Activated CD4-positive, alpha-beta T cell treated with anti-CD3 and anti-CD28 coated beads for 36 hours (primary cell): Measurements from ENCODE around the gene OR4K13. TPM values are rescaled to one million over a fixed set of nuclear protein-coding genes. Genes with fewer than 3 reads are reported as not detected.
A peak's percentile ranks its signal among the peaks of the same experiment; 100 is the strongest.

ENCODE experiments used
- ATAC-seq: fragments of 200-7000 bp; cut with Tn5 transposase; one replicate; pipeline ENCODE4 v1.10.0; 2021; ENCODE audit warnings: mild to moderate bottlenecking, moderate library complexity
- CTCF ChIA-PET: fragments of 350-600 bp; sonication (Branson Sonifier 250); formaldehyde crosslinking; loops from one replicate; lab custom pipeline; 2021; ENCODE audit warnings: antibody characterized with exemption; lab: Charles Lee
- POLR2A ChIA-PET: fragments of 350-600 bp; sonication (Branson Sonifier 250); formaldehyde crosslinking; loops from one replicate; lab custom pipeline; 2021; ENCODE audit warnings: antibody characterized with exemption, inconsistent platforms; lab: Charles Lee
- DNase-seq: peaks from one replicate; pipeline ENCODE4 v3.0.0-alpha.2; 2020
- H3K27ac Mint-ChIP-seq: one replicate; pipeline ENCODE4 v1.8.0; 2021; ENCODE audit warnings: mixed read lengths
- H3K27me3 Mint-ChIP-seq: one replicate; pipeline ENCODE4 v1.8.0; 2021; ENCODE audit warnings: mixed read lengths
- H3K36me3 Mint-ChIP-seq: one replicate; pipeline ENCODE4 v1.8.0; 2021; ENCODE audit warnings: low read depth, mixed read lengths
- H3K4me1 Mint-ChIP-seq: one replicate; pipeline ENCODE4 v1.8.0; 2021; ENCODE audit warnings: mixed read lengths
- H3K4me3 Mint-ChIP-seq: one replicate; pipeline ENCODE4 v1.8.0; 2021; ENCODE audit warnings: mild to moderate bottlenecking, moderate library complexity, mixed read lengths
- H3K9me3 Mint-ChIP-seq: one replicate; pipeline ENCODE4 v1.8.0; 2021; ENCODE audit warnings: low read depth, mixed read lengths
- intact Hi-C, 2 experiments: fragments of 100-400 bp; cut with DNase I in 1 of 2; cut with micrococcal nuclease in 1 of 2; formaldehyde crosslinking; loops; one replicate each; pipeline versions ENCODE4 v1.14.2 to v1.15.1; 2022 to 2024; cut with DNase I, micrococcal nuclease
- total RNA-seq, 2 experiments: library from RNA; stranded (reverse); gene quantifications; one replicate each; pipeline ENCODE4 v1.2.3, GENCODE V29; 2021

Gene OR4K13
- not detected for total RNA-seq

DNA sequence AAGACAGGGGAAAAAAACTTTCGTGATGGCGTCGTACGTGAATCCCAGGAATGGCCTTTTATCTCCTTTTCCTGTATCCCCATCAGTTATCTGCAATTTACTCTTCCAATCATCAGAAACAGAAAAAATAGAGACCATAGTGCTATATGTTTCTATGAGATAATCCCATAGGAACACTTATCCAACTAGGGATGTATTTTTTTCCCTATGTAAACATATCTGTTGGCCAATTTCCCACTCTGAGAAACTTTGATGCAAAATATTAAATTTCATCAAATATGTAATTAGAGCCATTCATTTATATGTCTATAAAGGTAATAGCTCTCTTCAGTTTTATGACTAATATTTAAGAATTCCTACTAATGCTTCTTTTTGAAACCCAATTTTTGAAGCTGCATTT lies at the start of gene OR4K13:
OR4K13 (minus strand) TSS at position 101 of the 400 bp plus-strand sequence. CDS start 1,280 bp downstream, outside the sequence.
- CTCF ChIA-PET = no interaction called here
- no peak within 1 kb of the TSS for H3K27ac Mint-ChIP-seq
- H3K4me1 Mint-ChIP-seq = no peaks in the 10 kb centered on the region
- no peaks in the 10 kb centered on the region for H3K27me3 Mint-ChIP-seq
- peaks cover 2% of the 10 kb centered on the region for H3K9me3 Mint-ChIP-seq
- POLR2A ChIA-PET = no interaction called here
- intact Hi-C loops = no loop called here
- H3K36me3 Mint-ChIP-seq = no peaks in the 10 kb centered on the region
- DNase-seq (no peak), ATAC-seq (no peak)
- no peak within 1 kb of the TSS for H3K4me3 Mint-ChIP-seq

DNA sequence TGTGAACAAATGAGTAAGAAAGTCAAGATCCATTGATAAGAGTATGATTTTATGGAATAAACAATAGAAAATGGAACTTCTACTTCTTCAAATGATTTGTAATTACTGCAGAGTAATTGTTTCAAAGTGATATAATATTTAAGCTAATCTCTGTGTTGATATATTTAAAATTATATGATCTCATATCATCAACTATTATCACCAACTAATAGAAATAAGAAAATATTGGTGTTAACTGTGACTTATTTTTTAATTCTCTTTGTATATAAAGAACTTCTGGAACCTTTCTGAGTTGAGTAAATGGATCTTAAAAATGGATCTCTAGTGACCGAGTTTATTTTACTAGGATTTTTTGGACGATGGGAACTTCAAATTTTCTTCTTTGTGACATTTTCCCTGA lies 23.9 kb upstream of the OR4K13 start, which contains the start of gene OR4L1:
OR4L1 (plus strand) TSS at position 301 of the 400 bp plus-strand sequence; CDS start at position 301, 0 bp downstream.
- intact Hi-C loops = loop anchor here in 1 of 2 experiments (10.0 kb wide), 1 partner anchor 55 kb away; the partner anchor contains the start of gene OR4Q2
- Mint-ChIP-seq H3K27me3 (no peaks in the 10 kb centered on the region), H3K36me3 (no peaks in the 10 kb centered on the region), H3K4me3 (no peak within 1 kb of the TSS), H3K27ac (no peak within 1 kb of the TSS), H3K4me1 (no peaks in the 10 kb centered on the region), H3K9me3 (peaks cover 7% of the 10 kb centered on the region)
- POLR2A ChIA-PET = no interaction called here
- CTCF ChIA-PET = no interaction called here
- DNase-seq (no peak), ATAC-seq (no peak)

DNA sequence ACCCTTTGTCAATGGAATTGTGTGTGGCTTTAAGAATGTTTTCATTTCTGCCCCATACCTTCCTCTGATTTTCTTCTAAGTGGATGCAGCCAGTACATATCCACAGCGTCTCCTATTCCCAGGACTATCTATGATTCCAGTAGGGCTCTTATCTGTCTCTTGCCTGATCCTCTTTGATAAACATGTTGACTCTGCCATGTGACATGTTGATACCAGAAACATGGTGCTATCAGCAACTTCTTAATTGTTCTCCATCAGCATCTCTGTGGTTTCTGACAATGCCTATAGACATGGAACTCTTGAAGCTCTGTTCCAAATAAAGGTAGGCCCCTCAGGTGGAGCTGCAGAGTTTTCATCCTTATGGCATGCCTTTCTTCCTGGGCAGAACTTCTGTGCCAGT lies 12.4 kb upstream of the OR4K13 start:
- peaks cover 6% of the 10 kb centered on the region for H3K27me3 Mint-ChIP-seq
- DNase-seq (no peak), ATAC-seq (no peak)
- POLR2A ChIA-PET = no interaction called here
- no peak overlapping the region for H3K4me3 Mint-ChIP-seq
- intact Hi-C loops = no loop called here
- no peak overlapping the region for H3K27ac Mint-ChIP-seq
- no peaks in the 10 kb centered on the region for H3K36me3 Mint-ChIP-seq
- H3K9me3 Mint-ChIP-seq = no peaks in the 10 kb centered on the region
- no peaks in the 10 kb centered on the region for H3K4me1 Mint-ChIP-seq
- CTCF ChIA-PET = no interaction called here

GRCh38 chr14:20044243-20044642 lies 8.4 kb upstream of the OR4K13 start:
- ChIA-PET POLR2A (no interaction called here), CTCF (no interaction called here)
- Mint-ChIP-seq H3K27me3 (peaks cover 1% of the 10 kb centered on the region), H3K27ac (no peak overlapping the region), H3K36me3 (no peaks in the 10 kb centered on the region), H3K4me1 (no peaks in the 10 kb centered on the region), H3K9me3 (peaks cover 2% of the 10 kb centered on the region), H3K4me3 (no peak overlapping the region)
- DNase-seq (no peak), ATAC-seq (no peak)
- intact Hi-C loops = no loop called here

DNA sequence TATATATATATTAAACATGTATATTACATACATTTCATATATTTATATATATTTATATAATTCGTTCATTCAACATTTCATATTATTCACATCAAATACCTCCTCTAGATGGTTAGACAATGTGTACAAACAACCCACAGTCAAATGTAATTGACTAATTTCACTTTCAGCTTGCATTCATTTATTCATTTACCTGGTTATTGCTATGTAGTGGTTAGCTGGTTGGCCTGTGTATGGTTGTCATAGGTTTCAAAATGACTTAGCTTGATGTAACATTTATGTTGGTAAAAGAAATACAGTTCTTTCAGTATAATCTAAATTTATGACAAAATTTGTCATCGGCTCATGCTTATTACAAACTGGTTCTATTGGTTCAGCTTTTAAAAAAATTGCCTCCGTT lies 389 bp downstream of the OR4K13 start:
- no peak overlapping the region for H3K27ac Mint-ChIP-seq
- DNase-seq = no peak
- CTCF ChIA-PET = no interaction called here
- H3K4me3 Mint-ChIP-seq = no peak overlapping the region
- no peaks in the 10 kb centered on the region for H3K4me1 Mint-ChIP-seq
- no peaks in the 10 kb centered on the region for H3K27me3 Mint-ChIP-seq
- H3K36me3 Mint-ChIP-seq = no peaks in the 10 kb centered on the region
- peaks cover 2% of the 10 kb centered on the region for H3K9me3 Mint-ChIP-seq
- intact Hi-C loops = no loop called here
- ATAC-seq = peak; percentile 23
- POLR2A ChIA-PET = no interaction called here

- no peaks in the 10 kb centered on the region for H3K36me3 Mint-ChIP-seq
- H3K27ac Mint-ChIP-seq = no peak overlapping the region
- no peaks in the 10 kb centered on the region for H3K27me3 Mint-ChIP-seq
- DNase-seq (no peak), ATAC-seq (no peak)
- ChIA-PET CTCF (no interaction called here), POLR2A (no interaction called here)
- intact Hi-C loops = no loop called here
- H3K4me3 Mint-ChIP-seq = no peak overlapping the region
- H3K4me1 Mint-ChIP-seq = no peaks in the 10 kb centered on the region
- peaks cover 3% of the 10 kb centered on the region for H3K9me3 Mint-ChIP-seq
These were observed 4.8 kb downstream of the OR4K13 start for GRCh38 chr14:20031058-20031457.

GRCh38 chr14:20019257-20019865 lies 16.5 kb downstream of the OR4K13 start, which contains the start of gene OR4K14:
TSS of gene OR4K14 (minus strand) at chr14:20019307. CDS start at chr14:20015193, 4,114 bp downstream.
- ATAC-seq = no peak
- no peak within 1 kb of the TSS for H3K4me3 Mint-ChIP-seq
- no peaks in the 10 kb centered on the region for H3K4me1 Mint-ChIP-seq
- no peaks in the 10 kb centered on the region for H3K36me3 Mint-ChIP-seq
- H3K27me3 Mint-ChIP-seq = no peaks in the 10 kb centered on the region
- no peak for DNase-seq
- ChIA-PET POLR2A (no interaction called here), CTCF (no interaction called here)
- H3K9me3 Mint-ChIP-seq = peaks cover 1% of the 10 kb centered on the region
- no peak within 1 kb of the TSS for H3K27ac Mint-ChIP-seq
- intact Hi-C loops = no loop called here

DNA sequence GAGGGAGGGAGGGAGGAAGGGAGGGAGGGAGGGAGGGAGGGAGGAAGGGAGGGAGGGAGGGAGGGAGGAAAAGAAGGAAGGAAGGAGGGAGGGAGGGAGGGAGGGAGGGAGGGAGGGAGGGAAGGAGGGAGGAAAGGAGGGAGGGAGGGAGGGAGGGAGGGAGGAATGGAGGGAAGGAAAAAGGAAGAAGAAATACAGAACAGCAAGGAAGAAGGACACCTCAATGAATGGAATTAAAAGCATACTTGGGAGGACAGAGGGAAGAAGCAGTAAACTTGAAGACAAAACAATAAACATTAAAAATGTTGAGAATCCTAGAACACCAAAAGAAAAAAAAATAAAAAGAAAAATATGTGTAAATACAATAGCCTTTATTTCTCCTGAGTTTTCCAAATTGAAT lies 27.7 kb downstream of the OR4K13 start:
- Mint-ChIP-seq H3K27ac (no peak overlapping the region), H3K4me1 (no peaks in the 10 kb centered on the region), H3K27me3 (no peaks in the 10 kb centered on the region), H3K36me3 (no peaks in the 10 kb centered on the region), H3K4me3 (no peak overlapping the region), H3K9me3 (peaks cover 8% of the 10 kb centered on the region)
- ChIA-PET CTCF (no interaction called here), POLR2A (no interaction called here)
- intact Hi-C loops = loop anchor here in 1 of 2 experiments (10.0 kb wide), 1 partner anchor 47 kb away; no protein-coding TSS in a partner anchor
- no peak for ATAC-seq
- no peak for DNase-seq

DNA sequence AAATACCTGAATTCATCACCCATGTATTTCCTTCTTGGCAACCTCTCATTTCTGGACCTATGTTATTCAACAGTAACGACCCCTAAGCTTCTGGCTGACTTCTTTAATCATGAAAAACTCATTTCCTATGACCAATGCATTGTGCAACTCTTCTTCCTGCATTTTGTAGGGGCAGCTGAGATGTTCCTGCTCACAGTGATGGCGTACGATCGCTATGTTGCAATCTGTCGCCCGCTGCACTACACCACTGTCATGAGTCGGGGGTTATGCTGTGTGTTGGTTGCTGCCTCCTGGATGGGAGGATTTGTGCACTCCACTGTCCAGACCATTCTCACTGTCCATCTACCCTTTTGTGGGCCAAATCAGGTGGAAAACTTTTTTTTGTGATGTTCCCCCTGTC lies 33.5 kb downstream of the OR4K13 start:
- POLR2A ChIA-PET = no interaction called here

DNA sequence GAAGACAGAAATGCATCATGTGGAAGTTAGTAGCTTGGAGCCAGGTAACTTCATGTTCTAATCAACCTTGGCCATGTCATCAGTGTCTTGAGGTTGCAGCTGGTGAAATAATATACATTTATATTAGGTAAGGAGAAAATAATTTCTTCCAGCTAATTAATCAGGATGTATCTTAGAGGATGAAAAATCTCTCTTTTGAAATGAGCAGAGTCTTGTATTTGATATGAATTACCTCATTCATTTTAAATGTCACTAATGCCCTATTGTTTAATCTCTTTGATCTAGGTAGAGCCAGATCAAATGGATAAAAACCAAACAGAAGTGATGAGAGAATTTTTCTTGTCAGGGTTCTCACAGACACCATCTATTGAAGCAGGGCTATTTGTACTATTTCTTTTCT lies 34.0 kb downstream of the OR4K13 start, which contains the start of gene OR4Q2:
OR4Q2 (plus strand) TSS at position 301 of the 400 bp plus-strand sequence.
- H3K9me3 Mint-ChIP-seq = no peaks in the 10 kb centered on the region
- CTCF ChIA-PET = no interaction called here
- no peak within 1 kb of the TSS for H3K4me3 Mint-ChIP-seq
- POLR2A ChIA-PET = no interaction called here
- ATAC-seq (no peak), DNase-seq (no peak)
- H3K4me1 Mint-ChIP-seq = no peaks in the 10 kb centered on the region
- no peaks in the 10 kb centered on the region for H3K36me3 Mint-ChIP-seq
- intact Hi-C loops = loop anchor here in 1 of 2 experiments (10.0 kb wide), 1 partner anchor 53 kb away; no protein-coding TSS in a partner anchor
- H3K27me3 Mint-ChIP-seq = peaks cover 2% of the 10 kb centered on the region
- H3K27ac Mint-ChIP-seq = no peak within 1 kb of the TSS

More for the DNA sequence above, 33.5 kb downstream of the OR4K13 start:
- CTCF ChIA-PET = no interaction called here
- intact Hi-C loops = loop anchor here in 1 of 2 experiments (10.0 kb wide), 1 partner anchor 52 kb away; no protein-coding TSS in a partner anchor
- ATAC-seq (no peak), DNase-seq (no peak)
- Mint-ChIP-seq H3K4me3 (no peak overlapping the region), H3K27me3 (peaks cover 2% of the 10 kb centered on the region), H3K4me1 (no peaks in the 10 kb centered on the region), H3K36me3 (no peaks in the 10 kb centered on the region), H3K9me3 (peaks cover 2% of the 10 kb centered on the region), H3K27ac (no peak overlapping the region)

- no peaks in the 10 kb centered on the region for H3K27me3 Mint-ChIP-seq
- peaks cover 3% of the 10 kb centered on the region for H3K36me3 Mint-ChIP-seq
- no peaks in the 10 kb centered on the region for H3K4me1 Mint-ChIP-seq
- DNase-seq (no peak), ATAC-seq (no peak)
- intact Hi-C loops = no loop called here
- H3K9me3 Mint-ChIP-seq = peaks cover 11% of the 10 kb centered on the region
- CTCF ChIA-PET = no interaction called here
- no peak overlapping the region for H3K27ac Mint-ChIP-seq
- POLR2A ChIA-PET = no interaction called here
- no peak overlapping the region for H3K4me3 Mint-ChIP-seq
These were observed 42.4 kb downstream of the OR4K13 start for GRCh38 chr14:19993438-19993837.
